HepG2 (cell line): ENCODE results near the gene WDR93. TPM values are rescaled to one million over a fixed set of nuclear protein-coding genes. Genes with fewer than 3 reads are reported as not detected.

Source experiments
- ATAC-seq: fragments of 200-7000 bp; cut with Tn5 transposase; 3 replicates; pipeline ENCODE4 v1.9.1; 2020; ENCODE audit warnings: mild to moderate bottlenecking, moderate library complexity
- BruUV-seq: library from RNA; stranded (reverse); fragments of 400-500 nt; replicated peaks from 2 replicates; lab custom pipeline; 2021; lab: Mats Ljungman, UMichigan
- CTCF ChIA-PET: fragments of 300-600 bp; formaldehyde crosslinking; extraction: SDS; loops from one replicate; lab custom pipeline; 2021; ENCODE audit warnings: low total read pairs, inconsistent platforms, low intra/inter-chr PET ratio; lab: Yijun Ruan, JAX
- POLR2A ChIA-PET: fragments of 350-600 bp; sonication (Branson Sonifier 250); formaldehyde crosslinking; loops from one replicate; lab custom pipeline; 2020; ENCODE audit warnings: antibody characterized with exemption, inconsistent platforms; lab: Yijun Ruan, JAX
- DNase-seq: peaks from one replicate; pipeline ENCODE4 v3.0.0-alpha.2; 2015; ENCODE audit warnings: low spot score
- FAIRE-seq: peaks from 3 replicates; lab custom pipeline; 2011; peaks lifted over from hg19 to GRCh38; lab: Jason Lieb, UNC
- H2AFZ ChIP-seq: one replicate; pipeline ENCODE4 v1.6.1; 2011; ENCODE audit warnings: low read length, inconsistent platforms
- H3K27ac ChIP-seq: fragments of 300-600 bp; 3 replicates; pipeline ENCODE4 v1.8.0; 2011; ENCODE audit warnings: mixed run types, mild to moderate bottlenecking, mixed read lengths, low read length, inconsistent platforms; ENCODE audit not compliant: insufficient read depth; ENCODE audit errors: extremely low read length
- H3K27me3 ChIP-seq, 2 experiments: fragments of 200-600 bp in 1 of 2; 2 replicates in 1 of 2; 3 replicates in 1 of 2; pipeline versions ENCODE4 v1.6.0 to v1.8.0; 2011; ENCODE audit warnings: low read length in 2 of 2, mild to moderate bottlenecking in 2 of 2, moderate library complexity in 2 of 2, inconsistent platforms in 1 of 2; ENCODE audit not compliant: insufficient read depth in 2 of 2, control insufficient read depth in 1 of 2
- H3K36me3 ChIP-seq, 2 experiments: fragments of 200-600 bp in 1 of 2; replicated peaks in 1 of 2; 2 replicates in 1 of 2; 3 replicates in 1 of 2; pipeline versions ENCODE4 v1.5.1 to v1.8.0; 2011; ENCODE audit warnings: low read length in 2 of 2, inconsistent platforms in 1 of 2; ENCODE audit not compliant: insufficient read depth in 2 of 2, control insufficient read depth in 1 of 2
- H3K4me1 ChIP-seq: 2 replicates; pipeline ENCODE4 v1.5.1; 2012; ENCODE audit warnings: low read length, inconsistent platforms; ENCODE audit not compliant: insufficient read depth
- H3K4me2 ChIP-seq: 2 replicates; pipeline ENCODE4 v1.6.0; 2011; ENCODE audit warnings: low read depth, low read length, inconsistent platforms
- H3K4me3 ChIP-seq, 3 experiments: fragments of 200-600 bp in 1 of 3; sonication (generic), shearing (Covaris generic) in 1 of 3; replicated peaks in 1 of 3; 2 replicates each; pipeline ENCODE4 v1.5.1; 2011 to 2016; ENCODE audit warnings: low read length in 3 of 3, inconsistent platforms in 2 of 3, low read depth in 2 of 3, mild to moderate bottlenecking in 2 of 3, control low read depth in 1 of 3, mixed read lengths in 1 of 3; ENCODE audit not compliant: insufficient read depth in 1 of 3
- H3K79me2 ChIP-seq: one replicate; pipeline ENCODE4 v1.6.1; 2011; ENCODE audit warnings: low read length, inconsistent platforms; ENCODE audit not compliant: insufficient read depth
- H3K9ac ChIP-seq: 2 replicates; pipeline ENCODE4 v1.6.0; 2011; ENCODE audit warnings: mild to moderate bottlenecking, low read depth, low read length, inconsistent platforms; ENCODE audit not compliant: insufficient read depth
- H3K9me3 ChIP-seq: 2 replicates; pipeline ENCODE4 v1.5.1; 2012; ENCODE audit warnings: mild to moderate bottlenecking, low read length
- H4K20me1 ChIP-seq: 2 replicates; pipeline ENCODE4 v1.6.0; 2011; ENCODE audit warnings: inconsistent platforms, mild to moderate bottlenecking, low read length, moderate library complexity; ENCODE audit not compliant: insufficient read depth
- CBX5 ChIP-seq: sonication (generic); formaldehyde crosslinking; IDR thresholded peaks from 2 replicates; pipeline ENCODE4 v1.4.0; 2020; ENCODE audit warnings: missing genetic modification reagents, borderline replicate concordance
- FOSL2 ChIP-seq: sonication (generic); formaldehyde crosslinking; IDR thresholded peaks from 2 replicates; pipeline ENCODE4 v1.4.0; 2020; ENCODE audit warnings: missing genetic modification reagents
- HDAC2 ChIP-seq: sonication (generic); formaldehyde crosslinking; IDR thresholded peaks from 2 replicates; pipeline ENCODE4 v1.4.0; 2020; ENCODE audit warnings: missing genetic modification reagents
- MAFG ChIP-seq: sonication (generic); formaldehyde crosslinking; IDR thresholded peaks from 2 replicates; pipeline ENCODE4 v1.5.1; 2020; ENCODE audit warnings: mild to moderate bottlenecking, missing genetic modification reagents
- POGK ChIP-seq: sonication (generic); formaldehyde crosslinking; conservative IDR thresholded peaks from 2 replicates; pipeline ENCODE4 v1.8.0; 2022; ENCODE audit warnings: mild to moderate bottlenecking, moderate library complexity, missing genetic modification reagents
- SALL1 ChIP-seq: sonication (generic); formaldehyde crosslinking; IDR thresholded peaks from 2 replicates; pipeline ENCODE4 v1.8.0; 2022; ENCODE audit warnings: mild to moderate bottlenecking, missing genetic modification reagents
- TBX2 ChIP-seq: sonication (generic); formaldehyde crosslinking; IDR thresholded peaks from 2 replicates; pipeline ENCODE4 v1.5.0; 2020; ENCODE audit warnings: missing genetic modification reagents, mild to moderate bottlenecking, borderline replicate concordance
- ZFP37 ChIP-seq: sonication (generic); formaldehyde crosslinking; IDR thresholded peaks from 2 replicates; pipeline ENCODE4 v1.4.0; 2020; ENCODE audit warnings: missing genetic modification reagents, borderline replicate concordance
- ZMAT5 ChIP-seq: sonication (generic); formaldehyde crosslinking; IDR thresholded peaks from 2 replicates; pipeline ENCODE4 v1.5.0; 2020; ENCODE audit warnings: mild to moderate bottlenecking, low read depth, missing genetic modification reagents, borderline replicate concordance
- ZNF317 ChIP-seq: sonication (generic); formaldehyde crosslinking; IDR thresholded peaks from 2 replicates; pipeline ENCODE4 v1.5.0; 2020; ENCODE audit warnings: mild to moderate bottlenecking, missing genetic modification reagents
- ZNF432 ChIP-seq: sonication (generic); formaldehyde crosslinking; IDR thresholded peaks from 2 replicates; pipeline ENCODE4 v1.5.0; 2020; ENCODE audit warnings: missing genetic modification reagents, mild to moderate bottlenecking, borderline replicate concordance
- WGBS: methylation state at CpG from one replicate; pipeline ENCODE4 v1.1.6; 2017; ENCODE audit warnings: low lambda C conversion rate; 5-methylcytosine and 5-hydroxymethylcytosine counted together
- in situ Hi-C: cut with HindIII; loops from 2 replicates; pipeline ENCODE4 v1.10.0; 2017; ENCODE audit warnings: low pct_unique_long_range_greater_than_20kb; ENCODE audit not compliant: extremely low pct_ligation_motif_present
- intact Hi-C: fragments of 100-400 bp; cut with micrococcal nuclease; formaldehyde crosslinking; loops from one replicate; pipeline ENCODE4 v1.10.0; 2022; ENCODE audit not compliant: unreplicated experiment
- polyA plus RNA-seq, 8 experiments: library from polyadenylated mRNA; depleted of rRNA in 3 of 8; stranded (reverse) in 7 of 8; unstranded in 1 of 8; fragments of >200 nt; fragmentation: Illumina TruSeq in 4 of 8; extraction: Trizol in 4 of 8; gene quantifications; 2 replicates each; pipeline versions ENCODE4 v1.2.1 to v1.2.3, GENCODE V29; 2011 to 2016; ENCODE audit warnings: low read depth in 4 of 8, missing spikeins in 1 of 8, mixed read lengths in 1 of 8; ENCODE audit not compliant: insufficient read depth in 1 of 8
- total RNA-seq, 5 experiments: library from RNA; depleted of rRNA; stranded (reverse); fragments of >200 nt; fragmentation: Illumina TruSeq; extraction: Trizol; gene quantifications; 2 replicates each; pipeline ENCODE4 v1.2.3, GENCODE V29; 2016; ENCODE audit warnings: low read depth in 1 of 5
- TF ChIP-seq, protein P1 (sequence below): sonication (generic); formaldehyde crosslinking; IDR thresholded peaks from 2 replicates; pipeline ENCODE4 v1.4.0; 2020; ENCODE audit warnings: missing genetic modification reagents

Gene WDR93
- total and polyA plus RNA-seq, 2 of the 13 experiments (the other 11 are each of a cell fraction or from before 2014, with no cell fraction given), result 0.07 TPM; not detected in 1

- Histone ChIP-seq H3K9ac (no peak overlapping the region), H3K4me2 (no peak overlapping the region), H3K4me1 (peaks cover 69% of the 10 kb centered on the region), H2AFZ (no peak overlapping the region), H3K27me3 (peaks cover 2 to 8% of the 10 kb centered on the region in 2 experiments; a peak in 3 of 5 replicates), H4K20me1 (no peaks in the 10 kb centered on the region; the same call in 1 of the 2 replicates), H3K79me2 (no peaks in the 10 kb centered on the region), H3K4me3 (no peak overlapping the region), H3K27ac (no peak overlapping the region), H3K9me3 (no peaks in the 10 kb centered on the region), H3K36me3 (peaks cover 2 to 12% of the 10 kb centered on the region in 2 experiments; a peak in 3 of 5 replicates)
- DNase-seq (no peak), ATAC-seq (no peak), FAIRE-seq (no peak)
- POLR2A ChIA-PET, result no interaction called here
- in situ Hi-C loops, result no loop called here
- BruUV-seq, result no TSS peak
- CTCF ChIA-PET, result no interaction called here
- TF ChIP-seq ZFP37 (CRISPR knock-in tag), result no peak
- WGBS, result 59% methylated on average over 6 of the region's 6 CpGs
- intact Hi-C loops, result no loop called here
Measured at GRCh38 chr15:89781055-89781454, 90.4 kb downstream of the WDR93 start.

DNA sequence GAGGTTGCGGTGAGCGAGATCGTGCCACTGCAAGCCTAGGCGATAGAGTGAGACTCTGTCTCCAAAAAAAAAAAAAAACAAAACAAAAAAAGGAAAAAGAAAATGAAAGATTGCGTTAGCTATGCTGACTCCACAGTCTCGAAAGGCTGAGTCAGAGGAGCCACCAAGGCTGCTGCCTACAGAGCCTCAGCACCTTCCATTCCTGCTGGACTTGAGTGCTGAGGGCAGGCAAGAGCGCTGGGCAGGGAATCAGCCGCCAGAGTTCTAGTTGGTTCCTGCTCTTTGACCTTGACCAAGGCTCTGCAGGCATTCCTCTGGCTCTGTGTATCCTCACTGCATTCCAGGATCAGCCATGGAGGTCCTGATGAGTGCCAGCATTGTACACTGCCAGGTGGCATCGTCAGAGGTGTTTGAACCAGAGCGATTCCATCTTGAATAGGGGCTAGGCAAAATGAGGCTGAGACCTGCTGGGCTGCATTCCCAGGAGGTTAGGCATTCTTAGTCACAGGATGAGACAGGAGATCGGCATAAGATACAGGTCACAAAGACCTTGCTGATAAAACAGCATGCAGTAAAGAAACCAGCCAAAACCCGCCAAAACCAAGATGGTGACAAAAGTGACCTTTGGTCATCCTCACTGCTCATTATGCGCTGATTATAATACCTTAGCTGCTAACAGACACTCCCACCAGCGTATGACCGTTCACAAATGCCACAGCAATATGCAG is 91.4 kb downstream of the WDR93 start:
- 55% methylated on average over 8 of the region's 15 CpGs for WGBS
- H2AFZ ChIP-seq, result no peak overlapping the region
- peaks cover 73% of the 10 kb centered on the region for H3K4me1 ChIP-seq
- TF ChIP-seq ZNF432 (CRISPR knock-in tag) (no peak), CBX5 (CRISPR knock-in tag) (peak; percentile 48; the same call in 1 of the 2 replicates), SALL1 (CRISPR knock-in tag) (peak; percentile 70; the same call in 1 of the 2 replicates), TBX2 (CRISPR knock-in tag) (0 out of 2 replicates have a peak, but pooled peaks have one; percentile 37), ZMAT5 (CRISPR knock-in tag) (no peak), FOSL2 (peak; percentile 40; the same call in 1 of the 2 replicates), MAFG (CRISPR knock-in tag) (peak; percentile 73), ZNF317 (CRISPR knock-in tag) (no peak), POGK (CRISPR knock-in tag) (0 out of 2 replicates have a peak, but pooled peaks have one; percentile 26), HDAC2 (CRISPR knock-in tag) (peak; percentile 52; the same call in 1 of the 2 replicates)
- TF ChIP-seq, protein P1, sequence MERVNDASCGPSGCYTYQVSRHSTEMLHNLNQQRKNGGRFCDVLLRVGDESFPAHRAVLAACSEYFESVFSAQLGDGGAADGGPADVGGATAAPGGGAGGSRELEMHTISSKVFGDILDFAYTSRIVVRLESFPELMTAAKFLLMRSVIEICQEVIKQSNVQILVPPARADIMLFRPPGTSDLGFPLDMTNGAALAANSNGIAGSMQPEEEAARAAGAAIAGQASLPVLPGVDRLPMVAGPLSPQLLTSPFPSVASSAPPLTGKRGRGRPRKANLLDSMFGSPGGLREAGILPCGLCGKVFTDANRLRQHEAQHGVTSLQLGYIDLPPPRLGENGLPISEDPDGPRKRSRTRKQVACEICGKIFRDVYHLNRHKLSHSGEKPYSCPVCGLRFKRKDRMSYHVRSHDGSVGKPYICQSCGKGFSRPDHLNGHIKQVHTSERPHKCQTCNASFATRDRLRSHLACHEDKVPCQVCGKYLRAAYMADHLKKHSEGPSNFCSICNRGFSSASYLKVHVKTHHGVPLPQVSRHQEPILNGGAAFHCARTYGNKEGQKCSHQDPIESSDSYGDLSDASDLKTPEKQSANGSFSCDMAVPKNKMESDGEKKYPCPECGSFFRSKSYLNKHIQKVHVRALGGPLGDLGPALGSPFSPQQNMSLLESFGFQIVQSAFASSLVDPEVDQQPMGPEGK (CRISPR knock-in tag), result 0 out of 2 replicates have a peak, but pooled peaks have one; percentile 38

More for the DNA sequence above, 91.4 kb downstream of the WDR93 start:
- peaks cover 2 to 7% of the 10 kb centered on the region in 2 experiments; a peak in 3 of 5 replicates for H3K27me3 ChIP-seq
- no peak overlapping the region for H3K9ac ChIP-seq
- CTCF ChIA-PET, result no interaction called here
- intact Hi-C loops (no loop called here), in situ Hi-C loops (no loop called here)
- H3K27ac ChIP-seq, result no peak overlapping the region
- no peaks in the 10 kb centered on the region for H3K9me3 ChIP-seq
- POLR2A ChIA-PET, result no interaction called here
- DNase-seq, result peak; percentile 84
- H3K4me2 ChIP-seq, result peak overlapping the region; percentile 42
- peak; percentile 85 for FAIRE-seq
- no TSS peak for BruUV-seq
- H3K4me3 ChIP-seq, result no peak overlapping the region
- no peaks in the 10 kb centered on the region; the same call in 1 of the 2 replicates for H4K20me1 ChIP-seq
- ATAC-seq, result peak; percentile 82
- no peaks in the 10 kb centered on the region for H3K79me2 ChIP-seq
- H3K36me3 ChIP-seq, result peaks cover 2 to 16% of the 10 kb centered on the region in 2 experiments; a peak in 3 of 5 replicates
